GDM1 (cell line): ENCODE data around the gene SLCO2A1.

Experiments used
- DNase-seq: peaks from one replicate; lab custom pipeline; 2025; lab: John Stamatoyannopoulos, UW

The SLCO2A1 gene

DNA sequence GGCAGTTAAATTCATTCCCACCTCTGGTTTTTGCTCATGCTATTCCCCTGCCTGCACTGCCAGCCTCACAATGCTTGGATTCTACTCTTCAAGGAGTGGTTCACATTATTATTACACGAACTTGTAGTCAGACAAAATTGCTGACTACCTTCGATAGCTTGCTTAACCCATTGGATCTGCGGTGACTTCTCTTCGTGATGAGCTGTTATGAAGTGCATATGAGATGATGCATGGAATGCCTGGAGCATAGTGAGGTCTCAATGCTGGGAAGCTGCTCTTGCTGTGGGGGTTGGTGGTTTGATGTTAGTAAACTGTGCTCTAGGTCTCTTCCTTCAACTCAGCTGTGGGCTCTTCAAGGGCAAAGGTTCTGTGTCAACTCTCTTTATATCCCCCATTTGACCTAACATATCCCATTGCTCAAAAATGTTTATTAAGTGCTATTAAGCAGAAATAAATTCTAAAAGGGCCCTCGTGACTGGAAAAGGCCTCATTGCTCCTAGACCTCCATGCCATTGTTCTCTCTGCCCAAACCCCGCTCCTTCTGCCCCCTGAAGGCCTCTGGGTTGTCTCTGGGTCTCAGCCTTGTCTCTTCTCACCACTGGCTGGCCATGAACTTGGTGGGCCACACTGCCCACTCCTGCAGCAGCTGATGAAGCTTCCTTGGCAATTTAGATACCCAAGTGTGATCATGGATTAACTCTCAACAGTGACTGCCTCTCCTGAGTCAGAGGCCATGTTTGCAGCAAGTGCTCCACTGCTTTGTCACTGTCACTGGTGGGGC is 4.5 kb upstream of the SLCO2A1 start:
- DNase-seq = no peak

DNA sequence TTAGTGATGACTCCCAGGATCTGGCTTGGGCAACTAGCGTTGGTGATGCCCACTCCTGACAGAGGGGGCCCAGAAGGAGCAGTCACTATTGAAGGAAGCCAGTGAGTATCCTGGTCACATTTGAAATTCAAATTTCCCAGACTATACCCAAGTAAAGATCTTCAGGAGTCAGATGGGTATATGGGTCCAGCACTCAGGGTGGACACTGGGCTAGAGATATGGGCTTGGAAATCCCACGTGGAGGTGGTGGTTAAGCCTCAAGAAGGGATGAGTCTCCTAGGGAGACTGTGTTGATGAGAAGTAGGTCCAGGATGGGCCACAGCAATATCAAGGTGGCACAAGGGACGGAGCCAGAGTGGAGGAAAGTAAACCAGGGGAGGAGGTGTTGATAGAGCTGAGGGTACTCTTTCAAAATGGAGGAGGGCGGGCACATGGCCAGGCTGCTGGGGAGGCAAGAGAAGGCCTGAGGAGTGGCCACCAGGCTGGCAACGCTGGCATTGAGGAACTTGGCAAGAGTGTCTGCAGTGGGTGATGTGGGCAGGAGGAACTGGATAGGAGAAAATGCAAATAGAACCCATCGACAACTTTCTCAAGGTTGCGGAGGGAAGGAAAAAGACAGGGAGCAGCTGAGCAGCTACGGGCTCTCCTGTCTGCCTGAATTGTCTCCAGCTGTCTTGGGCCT is 3.7 kb upstream of the SLCO2A1 start:
- DNase-seq = no peak

DNA sequence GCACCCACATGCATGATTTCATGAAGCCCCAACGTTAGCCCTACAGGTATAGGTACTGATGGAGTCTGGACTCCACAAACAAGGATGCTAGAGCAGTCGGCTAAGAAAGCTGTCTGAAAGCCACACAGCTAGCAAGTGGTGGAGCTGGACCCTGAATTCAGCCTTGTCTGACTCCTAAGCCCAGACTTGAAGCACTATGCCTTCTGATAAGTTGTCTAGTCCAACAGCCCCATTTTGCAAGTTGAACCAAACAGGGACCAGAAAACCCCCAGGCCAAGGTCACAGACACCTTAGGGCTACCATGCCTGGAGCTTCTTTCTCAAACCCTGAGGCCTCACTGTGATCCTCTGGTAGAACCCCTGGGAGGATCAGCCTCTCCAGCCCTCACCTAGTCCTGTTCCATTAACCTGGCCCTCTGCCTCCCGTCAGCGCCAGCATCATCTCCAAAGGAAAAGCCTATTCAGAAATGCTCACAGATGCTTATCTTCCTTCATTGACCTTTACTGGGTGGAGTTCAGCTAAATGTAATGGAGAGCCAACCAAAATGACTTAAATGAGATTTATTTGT is 1.7 kb upstream of the SLCO2A1 start:
- no peak for DNase-seq

DNA sequence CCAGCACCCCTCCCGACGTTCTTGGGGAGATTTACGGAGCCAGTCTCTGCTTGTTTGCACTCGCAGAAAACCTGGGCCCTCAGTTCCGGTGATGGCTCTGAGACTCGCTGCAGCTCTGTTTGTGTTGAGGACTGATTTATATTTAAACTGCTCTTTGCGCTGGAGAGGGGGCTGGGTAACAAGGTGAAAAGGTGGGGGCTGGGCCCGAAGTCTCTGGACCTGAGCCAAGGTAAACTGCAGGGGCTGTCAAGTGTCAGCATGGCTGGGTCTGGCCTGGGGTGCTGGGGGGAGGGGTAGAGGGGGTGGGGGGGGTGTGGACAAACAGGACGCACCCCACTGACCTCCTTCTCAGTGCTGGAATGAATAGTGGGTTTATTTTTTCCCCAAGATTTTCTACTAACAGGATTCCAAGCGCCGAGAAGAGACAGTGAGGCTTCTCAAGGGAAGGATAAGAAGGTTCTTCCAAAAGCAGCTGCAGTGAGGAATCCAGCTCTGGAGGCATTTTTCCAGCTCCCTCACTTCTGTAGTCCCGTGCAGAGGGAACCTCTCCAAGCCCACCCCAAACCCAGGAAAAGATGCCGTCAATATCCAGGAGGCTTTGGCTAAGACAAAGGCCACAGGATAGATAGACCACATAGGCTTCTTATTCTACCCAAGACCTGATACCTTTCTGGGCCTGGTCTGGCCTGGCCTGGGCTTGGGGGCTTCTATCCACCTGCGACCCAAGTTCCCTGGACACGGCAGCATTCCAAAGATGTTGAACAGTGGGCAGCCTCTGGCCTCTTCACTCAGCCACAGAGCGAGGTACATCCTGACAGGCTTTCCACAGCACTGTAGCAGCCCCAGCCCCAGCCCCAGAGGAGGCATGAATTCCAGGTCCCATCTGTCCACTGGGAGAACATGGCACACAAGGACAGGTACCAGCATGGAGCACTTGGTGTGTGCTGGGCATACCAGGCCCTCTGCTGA is 938 bp upstream of the SLCO2A1 start:
- DNase-seq = no peak

DNA sequence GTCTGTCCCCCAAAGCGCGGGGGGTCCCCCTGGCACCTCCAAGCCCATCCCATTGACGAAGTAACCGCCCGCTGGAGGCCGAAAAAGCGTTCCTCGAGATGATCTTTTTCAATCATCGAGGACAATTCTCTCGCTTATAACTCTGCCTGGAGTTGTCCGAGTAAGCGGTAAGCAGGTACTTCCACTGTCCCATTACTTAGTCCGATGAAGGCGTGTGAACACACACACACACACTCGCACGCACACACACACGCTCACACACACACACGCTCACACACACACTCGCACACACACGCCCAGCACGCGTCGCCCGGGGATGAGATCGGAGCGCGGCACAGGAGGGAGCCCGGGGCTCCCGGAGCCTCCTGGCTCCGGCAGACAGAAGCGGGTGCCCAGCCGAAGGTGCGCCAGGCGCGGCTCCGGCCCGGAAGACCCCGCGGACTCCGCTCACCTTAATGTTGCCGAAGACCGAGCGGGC is 430 bp downstream of the SLCO2A1 start:
- DNase-seq = no peak

DNA sequence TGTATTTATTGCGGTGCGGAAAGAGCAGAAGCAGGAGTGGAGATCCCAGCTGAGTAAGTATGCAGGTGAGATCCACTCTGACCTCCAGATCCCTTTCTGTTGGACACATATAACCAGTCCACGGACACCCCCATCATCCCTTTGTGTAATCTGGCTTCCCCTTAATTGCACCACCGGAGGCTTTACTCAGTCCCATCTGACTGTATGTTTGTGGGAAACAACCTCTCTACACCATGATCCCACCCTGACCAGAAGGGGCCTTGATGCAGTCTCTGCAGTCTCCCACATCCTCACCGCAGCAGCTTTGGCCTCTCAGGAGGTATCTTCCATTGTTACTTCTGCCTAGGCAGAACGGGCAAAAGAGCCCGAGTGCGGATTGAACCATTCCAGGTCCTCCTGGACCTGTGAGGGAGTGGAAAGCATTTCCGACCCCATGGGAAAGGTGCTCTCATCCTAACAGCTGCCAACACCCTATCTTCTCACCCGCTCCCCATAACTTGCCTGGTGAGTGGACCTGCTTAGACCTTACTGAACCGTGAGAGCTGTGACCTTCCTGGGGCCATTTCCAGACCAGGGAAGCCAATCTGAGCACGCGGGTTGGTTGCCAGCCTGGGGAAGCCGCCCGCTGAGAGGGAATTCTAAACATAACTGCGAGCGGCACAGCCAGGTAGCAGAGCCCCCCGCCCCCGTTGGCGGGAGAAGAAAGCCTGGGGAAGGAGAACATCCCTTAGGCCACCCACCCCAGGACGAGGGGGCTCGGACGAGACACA is 1.1 kb downstream of the SLCO2A1 start:
- DNase-seq = no peak

DNA sequence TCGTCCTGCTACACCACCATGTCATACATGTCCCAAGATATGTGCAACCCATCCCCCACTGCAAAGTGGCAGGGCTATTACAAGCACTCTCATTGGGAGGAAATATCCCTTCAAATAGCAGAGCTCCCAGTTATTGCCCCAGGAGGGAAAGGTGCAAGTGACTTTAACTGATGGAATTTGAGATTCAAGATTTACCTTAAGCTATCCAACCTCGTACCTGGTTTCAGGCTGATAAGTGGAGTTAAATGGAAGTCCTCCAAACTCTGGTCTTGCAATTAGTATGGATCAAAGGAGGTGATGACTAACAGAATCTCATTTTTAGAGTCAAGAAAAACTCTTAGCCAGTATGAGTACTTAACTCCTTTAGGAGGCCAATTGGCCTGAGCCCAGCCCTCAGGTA is 2.1 kb downstream of the SLCO2A1 start:
- no peak for DNase-seq

DNA sequence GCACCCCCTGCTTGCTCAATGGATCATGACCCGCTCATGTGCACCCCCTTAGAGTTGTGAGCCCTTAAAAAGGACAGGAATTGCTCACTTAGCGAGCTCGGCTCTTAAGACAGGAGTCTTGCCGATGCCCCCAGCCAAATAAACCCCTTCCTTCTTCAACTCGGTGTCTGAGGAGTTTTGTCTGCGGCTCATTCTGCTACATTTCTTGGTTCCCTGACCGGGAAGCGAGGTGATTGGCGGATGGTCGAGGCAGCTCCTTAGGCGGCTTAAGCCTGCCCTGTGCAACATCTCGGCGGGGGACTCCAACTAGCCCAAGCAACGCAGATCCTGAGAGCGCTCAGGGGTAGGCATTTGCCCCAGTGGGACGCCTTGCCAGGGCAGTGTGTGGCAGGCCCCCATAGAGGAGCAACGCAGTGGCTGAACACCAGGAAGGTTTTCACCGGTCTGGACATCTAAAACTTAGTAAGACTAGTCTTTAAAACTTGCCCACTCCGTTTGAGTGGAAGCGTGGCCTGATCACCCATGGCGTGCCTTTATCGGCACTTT is 9.5 kb downstream of the SLCO2A1 start:
- DNase-seq = no peak

DNA sequence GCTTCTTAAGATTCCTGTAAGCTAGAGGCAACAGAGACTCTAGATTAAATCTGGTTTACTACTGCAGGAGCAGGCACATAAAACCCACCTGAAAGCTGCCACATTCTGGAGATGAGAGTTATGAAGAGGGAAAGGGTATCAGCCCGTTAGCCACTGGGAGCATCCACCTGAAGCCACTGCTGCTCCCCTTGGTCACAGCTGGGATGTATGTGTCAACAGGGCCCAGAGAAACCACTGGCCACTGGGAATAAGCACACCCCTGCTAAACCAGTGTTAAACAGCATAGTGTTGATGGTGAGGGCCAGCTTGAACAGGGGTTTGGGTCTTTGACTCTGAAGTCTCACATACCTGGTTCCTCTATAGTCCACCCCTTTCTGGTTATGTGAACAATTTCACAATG is 10.9 kb downstream of the SLCO2A1 start:
- no peak for DNase-seq

DNA sequence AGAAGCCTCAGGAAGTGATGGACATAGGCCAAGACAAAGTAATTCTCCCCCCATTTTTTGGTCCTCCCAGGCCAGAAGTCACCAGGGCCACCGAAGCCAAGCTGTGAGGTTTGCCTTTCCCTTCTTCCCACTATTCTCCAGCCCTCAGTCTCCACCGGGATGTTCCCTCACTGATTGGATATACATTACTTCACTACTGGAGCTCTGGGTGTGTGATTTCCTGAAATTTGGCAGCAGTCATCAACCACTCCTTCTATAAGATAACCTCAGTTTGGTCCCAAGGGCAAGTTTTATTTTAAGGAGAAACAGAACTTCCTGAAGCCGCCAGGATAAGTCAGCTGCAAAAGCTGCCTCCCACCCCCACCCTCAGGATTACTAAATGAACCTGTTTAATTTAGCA is 11.3 kb downstream of the SLCO2A1 start:
- DNase-seq = no peak

DNA sequence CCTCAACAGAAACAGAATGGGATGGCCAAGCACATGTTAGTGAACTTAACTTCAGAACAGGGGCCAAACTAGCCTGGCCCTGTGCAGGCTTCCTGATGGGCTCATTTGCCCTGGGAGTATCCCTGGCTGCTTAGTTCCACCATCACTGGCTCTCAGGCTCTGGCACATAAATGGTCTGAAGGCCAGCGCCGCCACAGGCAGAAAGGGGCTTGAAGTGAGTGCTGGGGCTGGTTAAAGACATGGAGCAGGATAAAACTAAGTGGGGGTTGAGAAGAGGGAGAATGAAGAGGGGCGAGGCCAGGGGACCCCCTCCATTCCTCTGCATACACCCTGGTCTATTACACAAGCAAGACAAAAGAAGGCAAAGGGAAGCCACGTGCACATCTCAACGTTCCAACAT is 12.2 kb downstream of the SLCO2A1 start:
- no peak for DNase-seq

DNA sequence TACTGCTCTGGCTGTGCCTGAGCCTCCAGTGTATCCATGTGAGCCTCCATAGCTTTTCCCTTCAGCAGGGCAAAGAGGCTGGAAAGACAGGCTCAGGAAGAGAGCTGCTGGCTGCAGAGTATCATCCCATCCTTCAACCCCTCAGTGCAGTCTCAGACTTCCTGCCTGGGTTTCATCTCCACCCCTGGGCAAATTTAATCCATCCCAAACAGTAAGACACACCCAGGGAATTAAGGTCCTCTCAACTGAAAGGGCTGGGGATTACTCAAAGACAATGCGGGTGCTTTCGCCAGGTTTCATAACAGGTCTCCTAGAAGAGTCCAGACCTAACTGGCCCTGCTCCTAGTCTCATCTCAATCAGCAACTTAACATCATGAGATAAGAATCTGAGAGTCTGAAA is 15.5 kb downstream of the SLCO2A1 start:
- DNase-seq = no peak

DNA sequence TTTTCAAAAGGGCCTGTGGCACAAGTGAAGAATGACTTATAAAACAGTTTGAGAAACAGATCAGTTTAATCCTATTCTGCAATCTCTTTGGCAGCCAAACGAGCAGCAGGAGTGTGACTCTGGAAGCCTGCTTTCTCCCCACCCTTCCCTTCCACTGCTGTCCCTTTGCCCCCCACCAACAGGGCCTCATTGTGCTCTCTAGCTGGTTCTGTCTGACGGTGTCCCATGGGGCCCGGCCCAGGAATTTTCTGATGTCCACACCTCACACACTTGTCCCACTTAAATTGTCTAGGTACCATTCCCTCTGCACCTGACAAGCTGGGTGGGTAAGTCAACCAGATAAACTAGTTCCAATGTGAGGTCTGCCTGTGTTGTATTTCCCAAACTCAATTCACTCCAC is 16.4 kb downstream of the SLCO2A1 start:
- no peak for DNase-seq

DNA sequence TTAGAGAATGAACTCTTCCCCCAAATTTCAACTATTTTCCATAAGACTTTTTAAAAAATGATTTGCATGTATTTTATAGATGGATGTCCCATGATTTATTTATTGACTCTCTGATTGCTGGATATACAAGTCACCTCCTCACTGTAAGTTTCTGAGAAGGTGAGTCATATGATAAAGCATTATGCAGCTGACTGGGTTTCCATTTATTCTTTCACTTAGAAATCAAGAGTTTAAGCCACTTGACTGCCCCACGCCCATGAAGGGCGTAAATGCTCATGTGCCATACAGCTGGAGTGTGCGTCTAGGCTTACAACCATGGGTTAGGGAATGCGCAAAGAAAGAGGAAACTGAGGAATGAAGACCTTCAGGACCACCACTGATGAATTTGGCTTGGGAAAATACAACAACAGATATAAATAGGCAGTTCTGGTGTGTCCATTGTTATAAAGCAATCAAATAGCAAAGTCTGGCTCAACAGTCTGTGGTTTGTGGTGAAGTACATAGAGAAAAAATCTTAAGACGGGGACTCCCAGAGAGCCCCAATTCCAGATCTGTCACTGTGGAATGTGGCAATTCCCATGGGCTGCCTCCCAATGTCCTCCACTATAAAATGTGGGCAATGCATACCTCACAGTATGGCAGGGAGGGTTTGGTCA is 20.3 kb downstream of the SLCO2A1 start:
- no peak for DNase-seq

DNA sequence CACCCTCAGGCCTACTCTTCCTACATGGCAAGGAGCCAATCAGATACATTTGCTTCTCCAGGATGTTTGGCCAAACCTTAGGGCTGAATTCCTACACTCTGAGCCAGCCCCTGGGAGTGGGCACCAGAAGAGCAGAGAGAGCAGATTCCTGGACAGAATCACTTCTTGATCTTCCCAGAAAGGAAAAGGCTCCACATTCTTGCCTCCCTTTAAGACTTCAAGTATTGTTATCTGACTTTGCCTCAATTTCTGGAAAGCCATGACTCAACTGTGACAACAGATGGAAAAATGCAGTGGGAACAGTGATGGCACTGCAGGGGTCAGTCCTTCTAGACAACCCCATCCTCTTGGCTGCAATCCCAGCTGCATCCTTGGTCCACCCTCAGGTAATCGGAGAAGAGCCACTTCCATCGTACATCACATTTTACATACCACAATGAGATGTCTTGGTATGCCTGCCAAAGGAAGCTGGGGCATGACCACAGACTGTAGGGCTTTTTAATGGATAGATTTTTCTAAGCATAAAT is 21.0 kb downstream of the SLCO2A1 start:
- DNase-seq = no peak

DNA sequence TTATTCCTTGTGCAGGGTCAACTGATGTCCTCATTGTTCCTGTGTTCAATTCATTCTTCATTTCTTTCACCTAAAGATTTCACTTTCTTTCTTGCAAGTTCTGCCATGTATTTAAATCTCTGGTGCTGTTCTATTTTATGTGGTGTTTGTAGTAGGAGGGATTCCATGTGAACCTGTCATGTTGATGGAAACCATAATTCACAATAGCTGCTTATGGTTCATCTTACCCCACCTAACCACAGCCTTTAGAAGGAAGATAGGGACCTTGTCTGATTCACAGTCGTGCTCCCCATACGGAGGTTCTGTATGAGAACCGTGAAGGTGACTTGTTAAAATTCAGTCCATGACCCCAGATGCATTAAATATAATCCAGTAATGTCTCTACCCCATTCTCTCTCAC is 21.9 kb downstream of the SLCO2A1 start:
- no peak for DNase-seq

DNA sequence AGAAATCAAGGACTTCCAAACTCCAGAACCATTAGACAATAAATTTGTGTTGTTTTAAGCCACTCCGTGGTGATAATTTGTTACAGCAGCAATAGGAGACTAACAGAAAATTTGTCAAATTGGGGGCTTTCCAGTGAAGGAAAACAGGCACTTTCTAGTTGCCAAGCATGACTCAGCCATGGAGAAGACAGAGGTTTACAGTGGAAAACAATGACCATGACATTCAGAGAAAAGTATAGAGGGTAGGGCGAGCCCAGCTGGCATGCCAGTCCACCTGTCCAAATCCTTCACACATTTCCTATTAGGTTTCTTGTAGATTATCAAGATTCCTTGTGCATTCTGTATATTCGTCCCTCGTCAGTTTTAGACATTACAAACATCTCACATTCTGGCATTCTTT is 24.9 kb downstream of the SLCO2A1 start:
- DNase-seq = no peak

DNA sequence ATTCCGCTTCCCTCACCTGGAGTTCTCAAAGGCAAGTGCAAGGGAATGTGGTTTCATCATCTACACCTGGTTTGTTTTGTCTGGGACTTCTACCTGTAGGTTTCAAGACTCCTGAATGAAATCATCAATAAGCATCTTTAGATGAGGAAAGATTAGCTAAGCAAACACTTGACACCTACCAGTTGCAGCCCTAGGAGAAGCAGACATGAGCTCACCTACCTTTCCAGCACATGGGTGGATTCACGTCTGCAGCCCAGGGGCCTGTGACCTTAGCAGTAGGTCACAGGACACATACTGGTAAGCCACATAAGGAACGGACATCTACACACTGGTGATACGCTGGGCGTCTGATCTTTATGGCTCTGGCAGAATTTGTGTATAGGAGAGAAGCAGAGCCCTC is 26.7 kb downstream of the SLCO2A1 start:
- DNase-seq = no peak

DNA sequence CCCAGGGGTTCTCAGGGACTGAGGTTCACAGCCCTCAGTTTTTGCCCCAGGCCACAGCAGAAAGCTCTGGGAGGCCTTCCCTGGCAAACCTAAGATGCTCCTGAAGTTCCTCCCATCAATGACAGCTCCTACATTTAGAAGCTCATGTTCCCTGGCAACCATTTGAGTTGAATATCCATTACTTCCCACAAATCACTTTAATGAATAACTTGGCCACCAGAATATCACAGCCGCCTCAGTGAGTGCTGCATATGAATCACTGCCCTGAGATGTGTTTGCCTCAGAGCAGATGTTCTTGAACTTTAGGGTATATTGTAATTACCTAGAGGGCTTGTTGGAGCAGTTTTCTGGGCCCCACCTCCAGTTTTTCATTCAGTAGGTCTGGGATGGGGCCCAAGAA is 27.4 kb downstream of the SLCO2A1 start:
- no peak for DNase-seq

DNA sequence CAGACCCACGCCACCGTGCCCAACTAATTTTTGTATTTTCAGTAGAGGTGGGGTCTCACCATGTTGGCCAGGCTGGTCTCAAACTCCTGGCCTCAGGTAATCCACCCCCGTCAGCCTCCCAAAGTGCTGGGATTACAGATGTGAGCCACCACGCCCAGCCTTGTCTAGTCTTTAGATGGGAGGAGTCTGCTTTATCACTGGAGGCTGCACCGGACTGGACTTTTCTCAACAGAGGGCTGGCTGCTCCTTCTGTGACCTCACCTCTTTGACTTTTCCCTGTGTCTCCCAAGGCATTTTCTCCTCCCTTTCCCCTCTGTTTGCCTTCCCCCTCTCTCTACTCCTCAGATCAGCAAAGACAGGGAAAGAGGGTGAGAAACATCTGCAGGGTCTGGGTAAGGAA is 28.5 kb downstream of the SLCO2A1 start:
- no peak for DNase-seq
